Cerebellar nuclear complex (tissue), 1 donor: ENCODE measurements around the gene COX14.
"Not testable (repeated sequence)": the region's sequence is repeated elsewhere in the genome, so short reads cannot be mapped to it uniquely, and the experiment has no call there.

Source experiments
- DNase-seq, 2 experiments: peaks; one replicate each; lab custom pipeline; 2025; lab: John Stamatoyannopoulos, UW

COX14 gene

GRCh38 chr12:50107416-50108268, 4.4 kb upstream of the COX14 start:
- no peak for DNase-seq

- DNase-seq = no peak
These were observed 2.7 kb upstream of the COX14 start for GRCh38 chr12:50109319-50109718.

GRCh38 chr12:50110127-50110761, 1.8 kb upstream of the COX14 start:
- DNase-seq = no peak

- peak in 1 of 2 experiments; percentile 37 for DNase-seq
These were observed 1.2 kb upstream of the COX14 start for GRCh38 chr12:50110762-50111351.

GRCh38 chr12:50111395-50111692, 692 bp upstream of the COX14 start:
- no peak for DNase-seq

GRCh38 chr12:50112456-50113218, 601 bp downstream of the COX14 start:
- DNase-seq = no peak

- no peak for DNase-seq
These were observed 5.1 kb downstream of the COX14 start for GRCh38 chr12:50117057-50117622.

GRCh38 chr12:50119387-50119786, 7.4 kb downstream of the COX14 start:
- DNase-seq = no peak

- DNase-seq = no peak
These were observed 8.5 kb downstream of the COX14 start for GRCh38 chr12:50120521-50120920.

GRCh38 chr12:50120953-50121352, 8.9 kb downstream of the COX14 start:
- DNase-seq = no peak

- DNase-seq = no peak
These were observed 9.6 kb downstream of the COX14 start for GRCh38 chr12:50121641-50122040.

GRCh38 chr12:50123203-50123602, 11.2 kb downstream of the COX14 start:
- DNase-seq = no peak

- no peak for DNase-seq
These were observed 15.5 kb downstream of the COX14 start for GRCh38 chr12:50127546-50127945.

- no peak for DNase-seq
These were observed 17.3 kb downstream of the COX14 start for GRCh38 chr12:50129290-50129689.

GRCh38 chr12:50132505-50133135, 20.6 kb downstream of the COX14 start:
- peak in 1 of 2 experiments; percentile 21 for DNase-seq

- no peak for DNase-seq
These were observed 31.0 kb downstream of the COX14 start for GRCh38 chr12:50142993-50143392.

GRCh38 chr12:50145439-50145838, 33.4 kb downstream of the COX14 start:
- no peak for DNase-seq

GRCh38 chr12:50147281-50147680, 35.2 kb downstream of the COX14 start:
- DNase-seq = no peak

GRCh38 chr12:50148011-50148410, 36.0 kb downstream of the COX14 start:
- DNase-seq = not testable (repeated sequence)

- no peak for DNase-seq
These were observed 37.3 kb downstream of the COX14 start for GRCh38 chr12:50149311-50149710.

- no peak for DNase-seq
These were observed 39.1 kb downstream of the COX14 start for GRCh38 chr12:50151047-50151687.
